Activated naive CD4-positive, alpha-beta T cell treated with Interleukin-2 at 50 U/mL for 16 hours (primary cell): Measurements from ENCODE around the gene KLRG1.

Experiments used
- DNase-seq: peaks from one replicate; pipeline ENCODE4 v3.0.0-alpha.2; 2020

The KLRG1 gene

DNA sequence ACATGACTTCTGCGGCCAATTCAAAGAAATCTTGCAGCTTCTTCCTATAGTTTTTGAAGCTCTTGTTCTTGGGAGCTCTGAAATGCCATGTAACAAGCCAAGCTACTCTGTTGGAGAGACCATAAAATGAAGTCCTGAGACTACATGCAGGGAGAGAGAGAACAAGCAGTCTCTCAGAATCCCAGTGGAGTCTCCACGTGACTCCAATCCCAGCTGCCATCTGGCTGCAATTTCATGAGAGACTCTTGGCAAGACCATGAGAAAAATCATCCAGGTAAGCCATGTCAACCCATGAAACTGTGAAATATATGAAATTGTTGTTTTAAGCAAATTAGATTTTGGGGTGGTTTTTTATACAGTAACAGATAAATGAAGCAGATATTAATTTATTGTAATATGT, 54.4 kb downstream of the KLRG1 start:
- DNase-seq = no peak

DNA sequence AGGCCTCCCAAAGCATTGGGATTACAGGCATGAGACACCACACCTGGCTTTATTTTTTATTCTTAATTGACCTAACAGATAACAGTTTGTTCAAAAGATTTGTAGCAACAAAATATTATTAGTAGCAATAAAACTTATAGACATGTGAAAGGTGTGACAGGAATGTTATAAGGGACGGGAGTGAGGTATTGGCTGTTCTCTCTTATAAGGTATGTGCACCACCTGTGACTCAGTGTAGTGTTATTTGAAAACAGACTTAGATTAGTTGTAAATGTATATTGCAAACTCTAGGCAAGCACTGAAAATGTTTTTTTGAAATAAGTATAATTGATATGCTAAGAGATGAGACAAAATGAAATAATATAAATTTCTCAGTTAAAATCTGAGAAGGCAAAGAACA, 57.8 kb downstream of the KLRG1 start:
- DNase-seq = no peak

DNA sequence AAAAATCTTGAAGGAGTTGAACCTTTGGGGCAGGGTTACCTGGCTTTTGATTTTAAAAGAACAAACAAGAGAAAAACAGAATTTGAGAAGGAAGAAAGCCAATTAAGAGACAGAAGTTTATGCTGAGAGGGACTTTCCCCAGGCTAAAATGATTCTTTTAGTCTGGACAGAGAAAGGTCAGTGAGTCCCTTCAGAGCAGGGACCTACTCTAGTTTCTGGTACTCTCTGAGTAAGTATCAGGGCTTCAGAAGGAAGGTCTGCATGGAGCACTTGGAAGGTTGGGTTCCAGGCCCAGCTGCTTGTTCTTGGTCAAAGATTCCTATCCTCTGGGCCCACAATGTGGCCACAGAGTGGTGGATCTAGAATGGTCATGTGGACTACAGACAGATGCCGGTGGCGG, 59.6 kb downstream of the KLRG1 start:
- DNase-seq = no peak

DNA sequence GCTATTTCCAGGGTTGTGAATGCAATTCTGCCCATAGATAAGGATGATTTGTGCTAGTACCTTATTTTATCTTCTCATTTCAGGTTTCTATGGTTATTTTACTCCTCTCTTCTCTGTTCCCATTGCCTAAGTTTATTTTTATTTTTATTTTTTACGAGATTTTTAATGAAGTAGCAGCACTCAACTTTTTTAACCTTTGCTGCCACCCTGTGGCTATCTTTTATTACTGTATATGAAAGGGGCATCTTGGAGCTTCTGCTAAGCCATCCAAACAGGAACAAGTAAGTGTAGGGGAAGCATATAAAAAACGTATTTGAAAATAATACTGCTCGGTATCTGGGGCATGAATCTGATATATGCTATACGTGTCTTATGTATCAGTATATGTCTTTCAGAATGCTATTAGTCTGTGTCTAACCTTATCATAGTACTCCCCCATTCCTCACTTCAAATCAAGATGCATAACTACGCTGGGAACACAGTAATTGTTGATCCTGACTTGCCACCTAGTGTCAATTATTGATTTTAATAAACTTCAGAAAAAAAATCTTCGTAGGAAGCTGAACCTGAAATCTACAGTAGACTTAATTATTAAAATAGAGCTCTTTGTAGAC, 60.3 kb downstream of the KLRG1 start:
- DNase-seq = no peak

DNA sequence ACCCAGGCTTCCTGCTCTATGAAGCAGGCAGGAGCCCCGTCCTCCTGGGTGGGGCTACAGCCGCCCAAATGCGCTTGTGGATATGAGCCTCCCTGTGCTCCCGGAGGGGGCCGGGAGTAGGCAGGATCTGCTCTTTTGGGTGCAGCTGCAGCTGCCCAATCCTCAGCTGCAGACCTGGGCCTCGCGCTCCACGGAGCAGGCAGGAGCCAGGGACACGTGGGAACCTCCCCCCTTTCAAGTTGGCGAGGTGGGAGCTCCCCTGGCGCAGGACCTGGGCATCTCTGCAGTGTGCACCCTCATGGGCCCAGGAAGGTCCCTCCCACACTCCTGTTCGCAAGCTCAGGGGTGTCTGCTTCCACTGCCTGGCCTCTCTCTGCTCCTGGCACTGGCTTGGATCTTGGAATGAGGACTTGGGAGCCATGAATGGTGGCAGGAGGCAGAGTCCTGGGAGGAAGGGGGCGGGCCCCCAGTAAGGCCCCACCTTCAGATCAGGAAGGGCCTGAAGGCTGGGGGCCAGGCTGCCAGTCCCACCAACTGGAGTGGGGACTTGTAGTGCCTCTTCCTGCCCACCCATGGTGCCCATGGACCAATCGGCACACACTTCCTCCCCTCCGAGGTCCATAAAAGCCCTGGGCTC, 61.3 kb downstream of the KLRG1 start:
- DNase-seq = no peak

DNA sequence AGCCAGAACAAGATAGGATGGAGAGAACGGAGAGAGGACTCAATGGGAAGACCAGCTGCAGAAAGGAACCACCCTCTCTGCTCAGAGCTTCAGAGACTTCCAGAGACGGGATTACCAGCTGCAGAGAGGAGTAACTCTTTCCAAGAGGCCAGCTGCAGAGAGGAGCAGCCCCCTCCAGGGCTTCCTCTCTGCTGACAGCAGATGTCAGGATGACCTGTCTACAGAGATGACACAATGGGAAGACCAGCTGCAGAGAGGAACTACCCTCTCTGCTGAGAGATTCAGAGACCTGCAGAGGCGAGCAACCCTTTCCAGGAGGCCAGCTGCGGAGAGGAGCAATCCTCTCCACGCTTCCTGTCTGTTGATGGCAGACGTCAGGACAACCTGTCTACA, 61.8 kb downstream of the KLRG1 start:
- no peak for DNase-seq

DNA sequence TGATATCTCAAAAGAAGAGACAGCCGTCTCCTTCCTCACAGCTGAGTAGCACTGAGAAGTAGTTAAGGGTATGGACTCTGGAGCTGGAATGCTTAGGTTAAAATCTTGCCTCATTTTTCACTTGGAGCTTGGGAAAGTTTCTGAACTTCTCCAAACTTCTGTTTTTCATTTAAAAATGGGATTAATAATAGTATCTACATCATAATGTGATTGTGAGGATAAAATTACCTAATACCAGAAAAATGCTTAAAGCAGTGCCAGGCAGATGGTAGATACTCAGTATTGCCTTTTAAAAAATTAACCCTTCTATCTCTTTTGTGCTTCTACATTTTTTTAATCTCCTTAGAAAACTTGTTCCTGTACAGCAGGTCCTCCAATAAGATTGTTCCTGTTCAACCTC, 63.3 kb downstream of the KLRG1 start:
- no peak for DNase-seq
